ENCODE results near the gene BABAM2.

BABAM2 gene

DNA sequence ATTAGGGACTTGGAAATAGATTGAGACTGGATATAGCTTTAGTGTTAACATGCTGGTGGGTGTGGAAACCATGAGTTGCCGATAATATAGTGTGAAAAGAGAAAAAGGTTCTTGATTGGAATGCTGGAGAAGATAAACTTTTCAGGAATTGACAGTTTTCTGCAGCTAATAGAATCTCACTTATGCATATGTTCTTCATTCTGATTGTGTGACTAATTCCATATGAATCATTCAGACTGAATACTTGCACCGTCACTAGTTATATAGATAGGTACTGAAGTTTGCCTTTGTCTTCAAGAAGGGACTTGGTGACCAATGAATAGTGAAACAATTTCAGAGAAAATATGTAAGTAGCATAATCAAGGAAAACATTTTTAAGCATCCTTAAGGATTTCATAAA is 276.4 kb downstream of the BABAM2 start (continued):
- TF ChIP-seq, protein P1, sequence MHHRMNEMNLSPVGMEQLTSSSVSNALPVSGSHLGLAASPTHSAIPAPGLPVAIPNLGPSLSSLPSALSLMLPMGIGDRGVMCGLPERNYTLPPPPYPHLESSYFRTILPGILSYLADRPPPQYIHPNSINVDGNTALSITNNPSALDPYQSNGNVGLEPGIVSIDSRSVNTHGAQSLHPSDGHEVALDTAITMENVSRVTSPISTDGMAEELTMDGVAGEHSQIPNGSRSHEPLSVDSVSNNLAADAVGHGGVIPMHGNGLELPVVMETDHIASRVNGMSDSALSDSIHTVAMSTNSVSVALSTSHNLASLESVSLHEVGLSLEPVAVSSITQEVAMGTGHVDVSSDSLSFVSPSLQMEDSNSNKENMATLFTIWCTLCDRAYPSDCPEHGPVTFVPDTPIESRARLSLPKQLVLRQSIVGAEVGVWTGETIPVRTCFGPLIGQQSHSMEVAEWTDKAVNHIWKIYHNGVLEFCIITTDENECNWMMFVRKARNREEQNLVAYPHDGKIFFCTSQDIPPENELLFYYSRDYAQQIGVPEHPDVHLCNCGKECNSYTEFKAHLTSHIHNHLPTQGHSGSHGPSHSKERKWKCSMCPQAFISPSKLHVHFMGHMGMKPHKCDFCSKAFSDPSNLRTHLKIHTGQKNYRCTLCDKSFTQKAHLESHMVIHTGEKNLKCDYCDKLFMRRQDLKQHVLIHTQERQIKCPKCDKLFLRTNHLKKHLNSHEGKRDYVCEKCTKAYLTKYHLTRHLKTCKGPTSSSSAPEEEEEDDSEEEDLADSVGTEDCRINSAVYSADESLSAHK (tag by site-specific recombination; IDR thresholded peaks at IDR 0.05), result no peak
- no peak for TF ChIP-seq ZBTB21 (tag by site-specific recombination; IDR thresholded peaks at IDR 0.05)
- TF ChIP-seq, protein P2, sequence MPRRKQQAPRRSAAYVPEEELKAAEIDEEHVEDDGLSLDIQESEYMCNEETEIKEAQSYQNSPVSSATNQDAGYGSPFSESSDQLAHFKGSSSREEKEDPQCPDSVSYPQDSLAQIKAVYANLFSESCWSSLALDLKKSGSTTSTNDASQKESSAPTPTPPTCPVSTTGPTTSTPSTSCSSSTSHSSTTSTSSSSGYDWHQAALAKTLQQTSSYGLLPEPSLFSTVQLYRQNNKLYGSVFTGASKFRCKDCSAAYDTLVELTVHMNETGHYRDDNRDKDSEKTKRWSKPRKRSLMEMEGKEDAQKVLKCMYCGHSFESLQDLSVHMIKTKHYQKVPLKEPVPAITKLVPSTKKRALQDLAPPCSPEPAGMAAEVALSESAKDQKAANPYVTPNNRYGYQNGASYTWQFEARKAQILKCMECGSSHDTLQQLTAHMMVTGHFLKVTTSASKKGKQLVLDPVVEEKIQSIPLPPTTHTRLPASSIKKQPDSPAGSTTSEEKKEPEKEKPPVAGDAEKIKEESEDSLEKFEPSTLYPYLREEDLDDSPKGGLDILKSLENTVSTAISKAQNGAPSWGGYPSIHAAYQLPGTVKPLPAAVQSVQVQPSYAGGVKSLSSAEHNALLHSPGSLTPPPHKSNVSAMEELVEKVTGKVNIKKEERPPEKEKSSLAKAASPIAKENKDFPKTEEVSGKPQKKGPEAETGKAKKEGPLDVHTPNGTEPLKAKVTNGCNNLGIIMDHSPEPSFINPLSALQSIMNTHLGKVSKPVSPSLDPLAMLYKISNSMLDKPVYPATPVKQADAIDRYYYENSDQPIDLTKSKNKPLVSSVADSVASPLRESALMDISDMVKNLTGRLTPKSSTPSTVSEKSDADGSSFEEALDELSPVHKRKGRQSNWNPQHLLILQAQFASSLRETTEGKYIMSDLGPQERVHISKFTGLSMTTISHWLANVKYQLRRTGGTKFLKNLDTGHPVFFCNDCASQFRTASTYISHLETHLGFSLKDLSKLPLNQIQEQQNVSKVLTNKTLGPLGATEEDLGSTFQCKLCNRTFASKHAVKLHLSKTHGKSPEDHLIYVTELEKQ (tag by site-specific recombination; IDR thresholded peaks at IDR 0.05; ENCODE audit: borderline replicate concordance), result no peak
- TF ChIP-seq ZBTB8A (tag by site-specific recombination; IDR thresholded peaks at IDR 0.05), result no peak
- TF ChIP-seq REPIN1 (tag by site-specific recombination; IDR thresholded peaks at IDR 0.05; ENCODE audit: low read depth), result no peak
- TF ChIP-seq ZNF366 (tag by site-specific recombination; conservative IDR thresholded peaks at IDR 0.05), result no peak
- TF ChIP-seq GLIS2 (tag by site-specific recombination; IDR thresholded peaks at IDR 0.05), result no peak
- TF ChIP-seq ZNF664 (tag by site-specific recombination; IDR thresholded peaks at IDR 0.05), result no peak
- no peak for TF ChIP-seq FEZF1 (tag by site-specific recombination; IDR thresholded peaks at IDR 0.05)

DNA sequence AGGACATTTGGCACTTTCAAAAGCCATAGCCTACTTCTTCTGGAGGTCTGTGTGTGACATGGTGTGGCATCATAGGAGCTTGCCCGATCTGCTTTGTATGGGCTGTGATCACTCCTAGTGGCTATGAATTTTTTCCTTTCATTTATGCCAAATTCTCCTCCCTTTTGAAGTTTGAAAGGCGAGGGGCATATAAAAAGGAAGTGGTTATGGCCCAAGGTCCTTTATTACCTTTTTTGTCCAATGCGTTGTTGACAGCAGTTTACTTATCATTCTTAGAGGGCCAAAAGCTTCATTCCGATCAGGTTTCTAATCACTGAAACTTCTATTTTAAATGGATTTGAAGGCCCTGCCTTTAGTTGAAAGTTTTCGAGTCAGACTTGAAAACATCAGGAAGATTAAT is 277.8 kb downstream of the BABAM2 start:
- Histone ChIP-seq H3K36me3 (ENCODE audit: control insufficient read depth in 2 of 2, insufficient read depth in 1 of 2, low read length in 2 of 2) (no peaks in the 10 kb centered on the region), H3K4me1 (ENCODE audit: control insufficient read depth, insufficient read depth, low read length) (peaks cover 6% of the 10 kb centered on the region; the same call in 1 of the 2 replicates), H3K9me3 (ENCODE audit: control insufficient read depth, insufficient read depth, low read depth, low read length) (no peaks in the 10 kb centered on the region), H3K27ac (ENCODE audit: extremely low read depth, low read depth, low read length) (no peak overlapping the region), H3K4me3 (ENCODE audit: low read depth, low read length) (no peak overlapping the region)
- CTCF ChIA-PET, result interaction anchor here (0.7 to 1.5 kb wide), 2 partner anchors 13 to 414 kb away, joined by 3 to 7 read pairs; no protein-coding TSS in a partner anchor
- POLR2A ChIA-PET, result no interaction called here
- TF ChIP-seq ZNF248 (tag by site-specific recombination; IDR thresholded peaks at IDR 0.05) (no peak), ZNF792 (tag by site-specific recombination; IDR thresholded peaks at IDR 0.05) (no peak), ZNF837 (tag by site-specific recombination; IDR thresholded peaks at IDR 0.05) (no peak), RBAK (tag by site-specific recombination; IDR thresholded peaks at IDR 0.05) (no peak), BCL11B (tag by site-specific recombination; IDR thresholded peaks at IDR 0.05; ENCODE audit: low read depth) (no peak)
- TF ChIP-seq, protein P3, sequence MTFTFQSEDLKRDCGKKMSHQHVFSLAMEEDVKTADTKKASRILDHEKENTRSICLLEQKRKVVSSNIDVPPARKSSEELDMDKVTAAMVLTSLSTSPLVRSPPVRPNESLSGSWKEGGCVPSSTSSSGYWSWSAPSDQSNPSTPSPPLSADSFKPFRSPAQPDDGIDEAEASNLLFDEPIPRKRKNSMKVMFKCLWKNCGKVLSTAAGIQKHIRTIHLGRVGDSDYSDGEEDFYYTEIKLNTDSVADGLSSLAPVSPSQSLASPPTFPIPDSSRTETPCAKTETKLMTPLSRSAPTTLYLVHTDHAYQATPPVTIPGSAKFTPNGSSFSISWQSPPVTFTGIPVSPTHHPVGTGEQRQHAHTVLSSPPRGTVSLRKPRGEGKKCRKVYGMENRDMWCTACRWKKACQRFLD (tag by site-specific recombination; IDR thresholded peaks at IDR 0.05), result no peak
- TF ChIP-seq, protein P4, sequence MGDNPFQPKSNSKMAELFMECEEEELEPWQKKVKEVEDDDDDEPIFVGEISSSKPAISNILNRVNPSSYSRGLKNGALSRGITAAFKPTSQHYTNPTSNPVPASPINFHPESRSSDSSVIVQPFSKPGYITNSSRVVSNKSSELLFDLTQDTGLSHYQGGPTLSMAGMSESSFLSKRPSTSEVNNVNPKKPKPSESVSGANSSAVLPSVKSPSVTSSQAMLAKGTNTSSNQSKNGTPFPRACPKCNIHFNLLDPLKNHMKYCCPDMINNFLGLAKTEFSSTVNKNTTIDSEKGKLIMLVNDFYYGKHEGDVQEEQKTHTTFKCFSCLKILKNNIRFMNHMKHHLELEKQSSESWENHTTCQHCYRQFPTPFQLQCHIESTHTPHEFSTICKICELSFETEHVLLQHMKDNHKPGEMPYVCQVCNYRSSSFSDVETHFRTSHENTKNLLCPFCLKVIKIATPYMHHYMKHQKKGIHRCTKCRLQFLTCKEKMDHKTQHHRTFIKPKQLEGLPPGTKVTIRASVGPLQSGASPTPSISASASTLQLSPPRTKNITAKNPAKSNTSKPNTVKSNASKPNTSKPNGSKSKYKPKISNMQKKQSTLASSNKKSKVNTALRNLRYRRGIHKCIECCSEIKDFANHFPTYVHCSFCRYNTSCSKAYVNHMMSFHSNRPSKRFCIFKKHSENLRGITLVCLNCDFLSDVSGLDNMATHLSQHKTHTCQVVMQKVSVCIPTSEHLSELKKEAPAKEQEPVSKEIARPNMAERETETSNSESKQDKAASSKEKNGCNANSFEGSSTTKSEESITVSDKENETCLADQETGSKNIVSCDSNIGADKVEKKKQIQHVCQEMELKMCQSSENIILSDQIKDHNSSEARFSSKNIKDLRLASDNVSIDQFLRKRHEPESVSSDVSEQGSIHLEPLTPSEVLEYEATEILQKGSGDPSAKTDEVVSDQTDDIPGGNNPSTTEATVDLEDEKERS (tag by site-specific recombination; IDR thresholded peaks at IDR 0.05), result no peak
